Natural killer cell (primary cell): ENCODE results near the gene NAT14. TPM values are rescaled to one million over a fixed set of nuclear protein-coding genes. Genes with fewer than 3 reads are reported as not detected.
A peak's percentile ranks its signal among the peaks of the same experiment; 100 is the strongest.

Experiments used
- ATAC-seq, 3 donors: fragments of 150-1000 bp in 2 of 3; fragments of 200-7000 bp in 1 of 3; cut with Tn5 transposase; 1 replicate in 1 of 3; 2 replicates in 2 of 3; pipeline ENCODE4 v1.10.0; 2021; ENCODE audit warnings: mild to moderate bottlenecking in 2 of 3, moderate library complexity in 2 of 3
- DNase-seq, 2 donors: peaks; one replicate each; pipeline versions ENCODE4 v3.0.0 to v3.0.0-alpha.2; 2013 to 2021; ENCODE audit warnings: mixed read lengths in 1 of 2
- H3K27ac ChIP-seq: one replicate; pipeline ENCODE4 v1.5.1; 2013; ENCODE audit warnings: mild to moderate bottlenecking, low read length
- H3K27me3 ChIP-seq: one replicate; pipeline ENCODE4 v1.6.1; 2013; ENCODE audit warnings: low read length; ENCODE audit not compliant: control insufficient read depth, insufficient read depth
- H3K36me3 ChIP-seq: one replicate; pipeline ENCODE4 v1.6.1; 2013; ENCODE audit warnings: low read length; ENCODE audit not compliant: control insufficient read depth, insufficient read depth
- H3K4me1 ChIP-seq: one replicate; pipeline ENCODE4 v1.6.1; 2013; ENCODE audit warnings: low read length; ENCODE audit not compliant: control insufficient read depth, insufficient read depth
- H3K4me3 ChIP-seq: one replicate; pipeline ENCODE4 v1.5.1; 2013; ENCODE audit warnings: low read length
- H3K9me3 ChIP-seq: one replicate; pipeline ENCODE4 v1.6.1; 2013; ENCODE audit warnings: low read length; ENCODE audit not compliant: control insufficient read depth, insufficient read depth
- H3K27ac Mint-ChIP-seq, 2 donors: one replicate each; pipeline ENCODE4 v1.8.0; 2022; ENCODE audit warnings: mild to moderate bottlenecking in 2 of 2, mixed read lengths in 2 of 2, moderate library complexity in 1 of 2
- H3K27me3 Mint-ChIP-seq, 2 donors: one replicate each; pipeline ENCODE4 v1.8.0; 2022; ENCODE audit warnings: low read depth in 2 of 2, mixed read lengths in 2 of 2
- H3K36me3 Mint-ChIP-seq: one replicate; pipeline ENCODE4 v1.8.0; 2022; ENCODE audit warnings: mixed read lengths
- H3K4me1 Mint-ChIP-seq, 2 donors: one replicate each; pipeline ENCODE4 v1.8.0; 2022; ENCODE audit warnings: mixed read lengths in 2 of 2
- H3K4me3 Mint-ChIP-seq: one replicate; pipeline ENCODE4 v1.8.0; 2022; ENCODE audit warnings: mild to moderate bottlenecking, moderate library complexity, mixed read lengths
- H3K9me3 Mint-ChIP-seq, 2 donors: one replicate each; pipeline ENCODE4 v1.8.0; 2022; ENCODE audit warnings: mixed read lengths in 2 of 2
- CTCF ChIP-seq: fragments of 200-600 bp; IDR thresholded peaks from one replicate; pipeline ENCODE4 v1.8.0; 2022; ENCODE audit warnings: antibody characterized with exemption
- WGBS: methylation state at CpG from one replicate; pipeline ENCODE4 v1.1.7; 2013; ENCODE audit warnings: missing lambda C conversion rate; ENCODE audit not compliant: insufficient coverage; 5-methylcytosine and 5-hydroxymethylcytosine counted together
- intact Hi-C: fragments of 100-400 bp; cut with micrococcal nuclease; formaldehyde crosslinking; loops from one replicate; pipeline ENCODE4 v1.14.2; 2022
- total RNA-seq, 4 donors: library from RNA; stranded (reverse); fragments of 120-200 nt in 1 of 4; gene quantifications; one replicate each; pipeline versions ENCODE4 v1.2.3 to v1.2.4, GENCODE V29; 2013 to 2022

NAT14 gene
- total RNA-seq, 3 donors from 2014 or later (not counting 1 experiment from before 2014, with no cell fraction given) = 8.7 to 12.5 (median 8.8) TPM

- Mint-ChIP-seq H3K4me1 (peaks cover 0 to 7% of the 10 kb centered on the region in 2 donors), H3K4me3 (peak overlapping the region; percentile 76), H3K27ac (peak overlapping the region; percentile 47 to 85), H3K36me3 (no peaks in the 10 kb centered on the region), H3K9me3 (no peaks in the 10 kb centered on the region), H3K27me3 (peaks cover 0 to 2% of the 10 kb centered on the region in 2 donors)
- ATAC-seq (no peak), DNase-seq (peak in 1 of 2 donors; percentile 15)
- Histone ChIP-seq H3K27ac (no peak overlapping the region), H3K36me3 (peaks cover 5% of the 10 kb centered on the region), H3K9me3 (no peaks in the 10 kb centered on the region), H3K27me3 (no peaks in the 10 kb centered on the region), H3K4me1 (peaks cover 23% of the 10 kb centered on the region), H3K4me3 (no peak overlapping the region)
- no peak for TF ChIP-seq CTCF
- intact Hi-C loops = no loop called here
- WGBS = 89% methylated on average over 53 of the region's 53 CpGs
Measured at GRCh38 chr19:55486043-55486970, 1.3 kb downstream of the NAT14 start.

- no peaks in the 10 kb centered on the region for H3K9me3 Mint-ChIP-seq
Measured at GRCh38 chr19:55486971-55487923, 2.3 kb downstream of the NAT14 start.

GRCh38 chr19:55487924-55488687, 3.1 kb downstream of the NAT14 start, which contains the start of gene SSC5D:
Gene SSC5D (plus strand): TSS chr19:55488436. CDS start chr19:55488590, 154 bp downstream.
- peak within 1 kb of the TSS in 1 of 2 donors; percentile 62 for H3K27ac Mint-ChIP-seq
- Histone ChIP-seq H3K4me1 (peaks cover 23% of the 10 kb centered on the region), H3K9me3 (no peaks in the 10 kb centered on the region), H3K27me3 (no peaks in the 10 kb centered on the region), H3K36me3 (peaks cover 1% of the 10 kb centered on the region), H3K27ac (no peak within 1 kb of the TSS), H3K4me3 (no peak within 1 kb of the TSS)
- peaks cover 0 to 8% of the 10 kb centered on the region in 2 donors for H3K27me3 Mint-ChIP-seq
- H3K4me3 Mint-ChIP-seq = peak within 1 kb of the TSS; percentile 40
- no peaks in the 10 kb centered on the region for H3K36me3 Mint-ChIP-seq
- intact Hi-C loops = no loop called here
- H3K4me1 Mint-ChIP-seq = peaks cover 0 to 7% of the 10 kb centered on the region in 2 donors
- no peak for ATAC-seq
- no peaks in the 10 kb centered on the region for H3K9me3 Mint-ChIP-seq
- TF ChIP-seq CTCF = no peak
- DNase-seq = no peak
- 36% methylated on average over 11 of the region's 21 CpGs for WGBS

More at GRCh38 chr19:55486971-55487923, 2.3 kb downstream of the NAT14 start:
- peak overlapping the region; percentile 40 for H3K4me3 Mint-ChIP-seq
- Histone ChIP-seq H3K36me3 (peaks cover 5% of the 10 kb centered on the region), H3K27me3 (no peaks in the 10 kb centered on the region), H3K4me1 (peaks cover 23% of the 10 kb centered on the region), H3K27ac (no peak overlapping the region), H3K9me3 (no peaks in the 10 kb centered on the region), H3K4me3 (no peak overlapping the region)
- peaks cover 0 to 8% of the 10 kb centered on the region in 2 donors for H3K27me3 Mint-ChIP-seq
- H3K36me3 Mint-ChIP-seq = no peaks in the 10 kb centered on the region
- ATAC-seq = peak in 1 of 3 donors; percentile 4
- peak overlapping the region in 1 of 2 donors; percentile 62 for H3K27ac Mint-ChIP-seq
- TF ChIP-seq CTCF = no peak
- intact Hi-C loops = no loop called here
- 75% methylated on average over 24 of the region's 27 CpGs for WGBS
- H3K4me1 Mint-ChIP-seq = peaks cover 0 to 7% of the 10 kb centered on the region in 2 donors
- peak in 1 of 2 donors; percentile 43 for DNase-seq
